GM12801 (cell line): ENCODE data around the gene SLC23A3.

Experiments used
- CTCF ChIP-seq: IDR thresholded peaks from one replicate; pipeline ENCODE4 v1.5.1; 2011; ENCODE audit warnings: control low read depth; ENCODE audit not compliant: insufficient read length; ENCODE audit errors: extremely low read depth

SLC23A3 gene

DNA sequence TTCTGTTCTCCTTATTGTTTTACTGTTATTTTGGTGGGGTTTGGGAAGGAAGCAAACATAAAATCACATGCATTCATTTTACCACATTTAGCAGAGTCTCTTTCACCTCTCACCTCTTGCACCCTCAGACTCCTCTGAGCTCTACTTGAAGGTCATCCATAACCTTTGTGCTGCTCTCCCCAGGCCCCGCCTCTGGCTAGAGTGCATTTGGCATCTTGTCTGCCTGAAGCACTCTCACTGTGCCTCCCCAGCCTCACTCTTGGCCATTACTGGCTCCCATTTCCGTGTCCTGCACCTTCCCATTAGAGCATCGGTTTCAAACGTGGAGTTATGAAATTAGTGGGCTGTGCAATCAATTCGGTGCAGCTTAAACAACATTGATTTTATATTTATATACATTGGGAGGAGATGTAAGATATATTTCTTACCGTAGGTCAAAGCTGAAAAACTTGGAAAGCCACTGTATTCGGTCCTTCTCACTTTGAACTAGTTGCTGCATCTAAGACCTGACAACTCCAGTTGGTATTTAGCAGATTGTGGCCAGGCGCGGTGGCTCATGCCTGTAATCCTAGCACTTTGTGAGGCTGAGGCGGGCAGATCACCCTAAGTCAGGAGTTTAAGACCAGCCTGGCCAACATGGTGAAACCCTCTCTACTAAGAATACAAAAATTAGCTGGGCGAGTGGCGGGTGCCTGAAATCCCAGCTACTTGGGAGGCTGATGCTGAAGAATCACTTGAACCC lies 29.8 kb upstream of the SLC23A3 start:
- TF ChIP-seq CTCF = no peak

- no peak for TF ChIP-seq CTCF
Observed at GRCh38 chr2:219198974-219199373, 29.1 kb upstream of the SLC23A3 start.

- TF ChIP-seq CTCF = no peak
Observed at GRCh38 chr2:219197388-219197787, 27.6 kb upstream of the SLC23A3 start.

DNA sequence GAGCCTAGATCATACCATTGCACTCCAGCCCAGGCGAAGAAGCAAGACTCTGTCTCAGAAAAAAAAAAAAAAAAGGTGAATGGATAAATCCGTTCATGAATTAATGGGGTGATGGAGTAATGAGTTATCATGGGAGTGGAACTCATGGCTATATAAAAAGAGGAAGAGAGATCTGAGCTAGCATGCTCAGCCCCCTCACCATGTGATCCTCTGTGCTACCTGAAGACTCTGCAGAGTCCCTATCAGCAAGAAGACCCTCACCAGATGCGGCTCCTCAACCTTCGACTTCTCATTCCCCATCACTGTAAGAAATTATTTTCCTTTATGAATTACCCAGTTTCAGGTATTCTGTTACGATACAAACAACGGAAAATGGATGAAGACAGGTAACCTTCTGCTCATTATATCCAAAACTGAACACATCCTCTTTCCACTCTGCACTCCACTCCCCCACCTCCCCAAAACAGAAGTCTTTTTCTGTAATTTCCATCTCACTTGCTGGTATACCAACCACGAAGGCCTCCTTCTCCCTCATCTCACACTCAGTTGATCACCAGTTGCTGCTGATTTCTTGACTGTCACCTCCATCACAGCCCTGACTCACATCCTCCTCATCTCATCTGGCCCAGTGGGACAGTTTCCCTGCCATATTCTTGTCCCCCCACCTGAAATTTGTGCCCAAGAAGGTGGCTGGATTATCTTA lies 17.1 kb upstream of the SLC23A3 start:
- no peak for TF ChIP-seq CTCF

GRCh38 chr2:219184121-219184520 lies 14.3 kb upstream of the SLC23A3 start:
- no peak for TF ChIP-seq CTCF

GRCh38 chr2:219183151-219183772 lies 13.4 kb upstream of the SLC23A3 start:
- TF ChIP-seq CTCF = no peak

GRCh38 chr2:219182331-219183150 lies 12.7 kb upstream of the SLC23A3 start:
- no peak for TF ChIP-seq CTCF
